Measurements from ENCODE around the gene DLGAP1.

Gene DLGAP1

DNA sequence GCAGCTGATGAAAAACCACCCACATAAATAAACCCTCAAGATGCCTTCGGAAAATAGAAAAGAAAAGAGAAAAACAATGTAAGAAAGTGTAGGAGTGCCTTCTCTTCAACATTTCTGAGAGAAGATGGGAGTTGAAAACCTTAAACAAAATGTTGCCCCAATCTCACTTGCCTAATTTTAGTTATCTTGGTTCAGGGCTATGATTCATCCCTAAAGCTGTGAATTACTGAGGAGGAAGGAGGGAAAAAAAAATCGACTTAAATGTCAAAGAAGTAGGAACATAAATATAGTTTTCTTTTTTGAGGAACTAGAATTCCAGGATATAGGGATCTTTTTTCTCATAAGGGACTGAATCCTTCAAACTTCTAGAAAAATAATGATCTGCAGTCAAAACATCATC, 644.8 kb downstream of the DLGAP1 start:
- DNase-seq (ENCODE audit: low read depth), result no peak

DNA sequence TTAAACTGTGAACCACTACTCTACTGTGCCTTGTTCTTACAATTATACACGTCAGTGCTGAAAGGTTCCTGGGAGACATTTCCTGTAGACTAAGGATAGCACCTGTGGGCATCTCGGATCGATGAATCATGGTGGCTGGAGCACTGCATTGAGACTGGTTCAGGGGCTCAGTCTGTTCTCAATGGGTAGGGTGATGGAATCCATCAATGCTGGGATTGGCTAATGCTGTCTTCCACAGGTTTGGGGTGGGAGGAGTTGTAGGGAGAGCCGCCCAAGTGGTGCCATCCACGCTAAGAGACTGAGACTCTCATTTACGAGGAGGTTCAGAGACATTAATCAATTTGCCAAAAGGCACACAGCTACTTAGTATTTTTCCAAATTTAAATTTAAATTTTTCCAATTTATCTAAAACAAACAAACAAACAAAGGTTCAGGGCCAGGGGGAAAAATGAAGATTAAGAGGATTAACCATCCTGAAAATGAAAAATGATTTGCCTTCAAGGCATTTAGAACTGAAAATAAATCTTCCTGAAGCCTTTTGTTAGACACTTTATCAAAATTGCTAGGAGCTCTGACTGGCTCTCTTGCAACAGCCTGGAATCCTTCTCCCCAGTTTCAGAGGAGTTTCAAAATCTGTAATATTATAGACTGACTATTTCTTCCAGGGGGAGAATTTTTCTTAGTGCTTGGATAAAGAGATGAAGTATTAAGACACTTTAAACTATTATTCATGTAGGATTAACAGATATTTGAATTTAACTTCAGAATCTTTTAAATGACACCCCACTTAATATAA, 645.9 kb downstream of the DLGAP1 start:
- DNase-seq (ENCODE audit: low read depth), result no peak

DNA sequence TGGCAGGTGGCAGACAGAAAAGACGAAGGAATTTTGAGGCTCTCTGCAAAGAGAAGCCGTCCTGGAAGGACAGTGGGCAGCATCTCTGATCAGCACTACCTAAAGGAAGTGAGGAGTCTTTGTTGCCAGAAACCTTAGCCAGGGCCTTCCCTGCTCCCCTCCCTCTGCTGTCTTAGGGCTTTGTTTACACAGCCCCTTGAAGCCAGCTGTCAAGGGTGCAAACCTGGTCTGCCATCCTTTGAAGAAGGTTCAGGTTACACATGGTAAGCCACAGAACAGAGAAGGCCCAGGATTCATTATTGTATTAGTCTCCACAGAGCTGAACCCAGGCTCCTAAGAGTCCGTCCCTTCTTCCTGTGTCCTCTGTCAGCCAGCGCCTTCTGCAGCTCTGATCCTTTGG, 648.5 kb downstream of the DLGAP1 start:
- no peak for DNase-seq (ENCODE audit: low read depth)

DNA sequence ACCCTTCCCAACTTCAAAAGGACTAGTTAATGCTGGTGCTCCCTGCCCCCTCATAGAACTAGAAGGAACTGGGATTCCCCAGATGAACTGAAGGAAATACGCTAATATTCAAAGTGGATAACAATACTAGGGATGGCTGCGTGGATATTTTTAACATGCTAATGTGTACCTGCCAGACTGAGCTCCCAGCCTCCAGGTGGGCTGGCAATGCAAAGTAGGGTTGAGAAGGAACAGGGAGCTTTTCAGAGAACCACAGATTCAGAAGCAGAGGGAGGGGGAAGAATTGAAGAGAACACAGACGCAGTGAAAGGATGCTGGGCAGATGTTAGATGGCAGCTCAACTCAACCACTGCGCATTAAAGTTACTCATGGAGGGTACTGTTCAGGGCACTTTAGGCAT, 650.8 kb downstream of the DLGAP1 start:
- DNase-seq (ENCODE audit: low read depth), result no peak

DNA sequence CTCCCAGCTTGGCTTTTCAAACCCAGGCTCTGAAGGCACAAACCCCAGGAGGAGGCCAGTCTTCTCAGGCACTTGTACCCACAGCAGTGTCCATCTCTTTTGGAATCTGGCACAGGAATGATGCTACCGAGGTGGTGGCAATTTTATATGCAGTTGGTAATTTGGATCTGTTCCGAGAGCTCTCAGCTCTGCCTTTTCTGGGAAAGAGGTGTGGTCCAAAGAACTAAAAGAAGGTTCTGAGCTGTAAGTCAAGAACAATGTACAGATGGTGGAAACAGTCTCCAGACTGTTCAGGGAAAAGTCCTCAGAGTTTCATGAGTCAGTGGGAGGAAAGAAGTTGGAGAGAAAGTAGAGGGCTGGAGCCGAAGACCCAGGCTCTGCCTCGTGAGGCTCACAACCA, 651.8 kb downstream of the DLGAP1 start:
- no peak for DNase-seq (ENCODE audit: low read depth)

DNA sequence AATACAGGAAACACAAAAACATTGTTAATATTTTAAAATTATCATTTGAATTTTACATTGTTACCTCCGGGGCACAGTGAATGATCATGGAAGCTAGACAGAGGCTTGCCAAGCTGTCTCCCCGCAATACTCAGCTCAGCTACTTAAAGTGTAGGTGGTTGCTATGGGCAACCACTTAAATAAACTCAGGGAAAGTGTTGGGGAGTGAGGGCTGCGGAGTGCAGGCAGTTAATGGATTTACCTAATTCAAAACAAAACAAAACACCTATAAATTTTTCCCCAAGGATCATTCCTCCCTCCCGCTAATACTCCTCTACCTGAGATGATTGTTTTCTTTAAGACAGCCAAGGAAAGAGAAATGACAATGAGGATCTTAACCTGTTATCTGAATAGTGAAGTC, 655.6 kb downstream of the DLGAP1 start:
- no peak for DNase-seq (ENCODE audit: low read depth)

DNA sequence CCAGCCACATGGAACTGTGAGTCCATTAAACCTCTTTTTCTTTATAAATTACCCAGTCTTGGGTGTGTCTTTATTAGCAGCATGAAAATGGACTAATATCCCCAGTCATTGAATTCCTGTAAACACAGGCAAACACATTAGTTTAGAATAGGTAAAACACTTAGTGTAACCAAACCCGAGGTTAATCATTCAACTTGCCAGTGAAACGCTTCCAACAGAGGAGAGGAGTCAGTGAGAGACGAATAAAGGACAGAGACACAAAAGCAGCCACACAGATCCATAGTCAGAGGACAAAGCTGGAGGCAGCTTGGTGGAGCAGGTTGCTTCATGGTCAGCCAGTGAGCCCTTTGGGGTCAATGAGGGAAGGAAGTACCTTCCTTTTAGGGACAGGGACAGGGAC, 657.1 kb downstream of the DLGAP1 start:
- no peak for DNase-seq (ENCODE audit: low read depth)

DNA sequence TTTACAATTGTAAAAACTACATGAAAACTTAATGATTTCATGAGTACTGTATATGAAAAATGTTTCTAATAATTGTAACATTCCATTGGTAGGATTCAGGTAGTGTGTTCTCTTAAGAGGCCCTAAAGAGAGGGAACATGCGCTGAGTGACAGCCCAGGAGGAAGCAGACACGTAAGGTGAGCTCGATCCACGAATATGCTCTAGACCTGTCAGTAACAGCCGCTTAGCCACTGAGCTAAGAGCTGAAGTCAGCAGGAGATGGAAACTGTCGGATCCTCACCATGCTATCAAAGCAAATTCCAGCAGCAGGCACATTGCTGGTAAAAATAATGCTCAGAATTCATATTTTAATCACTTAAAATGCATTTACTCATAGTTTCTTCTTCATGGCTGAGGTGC, 658.7 kb downstream of the DLGAP1 start:
- DNase-seq (ENCODE audit: low read depth), result no peak

DNA sequence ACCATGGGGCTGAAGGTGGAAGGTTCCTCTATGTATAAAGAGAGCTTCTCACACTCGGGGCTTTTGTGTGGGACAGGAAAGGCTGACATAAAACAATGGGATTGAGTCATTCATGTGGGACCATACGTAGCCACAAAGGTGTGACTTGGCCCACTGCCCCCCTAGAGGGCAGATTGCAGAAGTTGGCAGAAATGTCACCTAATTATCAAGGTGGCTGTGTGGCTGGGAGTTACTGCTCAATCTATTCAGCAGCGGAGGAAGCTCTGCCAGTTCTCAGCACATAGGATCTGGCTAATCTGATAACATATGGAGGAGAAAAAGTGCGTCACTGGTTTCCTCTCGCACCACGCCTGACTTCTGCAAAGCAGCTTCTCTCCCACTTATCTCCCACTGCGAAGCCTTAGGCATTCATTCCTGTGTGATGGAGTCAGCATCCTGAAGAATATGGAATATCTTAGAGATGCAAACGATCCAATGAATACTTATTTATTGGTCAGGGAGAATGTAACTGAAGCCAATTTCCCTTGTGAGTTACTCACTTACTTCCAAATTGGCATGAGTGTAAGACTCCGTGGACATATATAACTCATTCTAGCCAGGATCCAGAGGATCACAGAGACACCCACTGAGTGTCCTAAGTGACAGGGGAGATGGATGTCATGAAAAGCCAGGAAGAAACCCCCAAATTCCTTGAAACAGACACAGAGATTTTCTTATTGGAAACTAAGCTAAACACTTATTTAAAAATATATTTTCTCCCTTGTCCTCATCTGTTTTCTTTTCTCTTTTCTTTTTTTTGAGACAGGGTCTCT, 660.4 kb downstream of the DLGAP1 start:
- no peak for DNase-seq (ENCODE audit: low read depth)

DNA sequence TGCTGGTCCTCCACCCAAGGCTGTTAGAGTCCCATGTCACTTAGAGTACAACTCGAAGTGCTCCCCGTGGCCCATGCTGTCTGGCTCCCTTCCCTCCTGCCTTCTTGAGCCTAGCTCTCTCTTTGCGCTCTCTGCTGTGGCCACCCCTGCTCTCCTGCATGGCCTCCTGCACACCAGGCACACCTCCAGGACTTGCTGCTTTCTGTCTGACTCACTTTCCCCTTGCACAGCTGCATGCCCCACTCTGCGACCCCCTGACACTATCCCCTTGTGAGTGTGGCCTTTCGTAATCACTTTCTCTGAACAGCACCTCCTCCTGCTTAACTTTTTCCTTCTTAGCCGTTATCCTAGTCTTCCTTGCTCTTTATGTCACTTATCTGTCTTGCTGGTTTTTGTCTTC, 661.6 kb downstream of the DLGAP1 start:
- DNase-seq (ENCODE audit: low read depth), result no peak

DNA sequence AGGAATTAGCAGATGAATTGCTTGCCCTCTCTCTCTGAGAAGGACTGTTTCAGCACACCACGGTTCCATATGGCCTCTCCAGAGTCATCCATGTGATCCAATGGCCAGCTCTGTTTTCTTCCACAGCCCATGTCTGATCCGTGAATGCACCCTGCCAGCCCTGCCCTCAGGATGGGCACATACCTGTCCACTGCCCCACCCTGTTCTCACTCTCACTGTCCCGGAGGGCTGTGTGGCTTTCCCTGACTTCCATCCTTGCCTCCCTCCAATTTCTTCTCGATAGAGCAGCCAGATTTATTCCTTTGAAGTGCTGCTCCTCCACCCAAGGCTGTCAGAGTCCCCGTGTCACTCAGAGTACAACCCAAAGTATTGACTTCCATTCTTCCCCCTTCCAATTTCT, 662.0 kb downstream of the DLGAP1 start:
- no peak for DNase-seq (ENCODE audit: low read depth)

DNA sequence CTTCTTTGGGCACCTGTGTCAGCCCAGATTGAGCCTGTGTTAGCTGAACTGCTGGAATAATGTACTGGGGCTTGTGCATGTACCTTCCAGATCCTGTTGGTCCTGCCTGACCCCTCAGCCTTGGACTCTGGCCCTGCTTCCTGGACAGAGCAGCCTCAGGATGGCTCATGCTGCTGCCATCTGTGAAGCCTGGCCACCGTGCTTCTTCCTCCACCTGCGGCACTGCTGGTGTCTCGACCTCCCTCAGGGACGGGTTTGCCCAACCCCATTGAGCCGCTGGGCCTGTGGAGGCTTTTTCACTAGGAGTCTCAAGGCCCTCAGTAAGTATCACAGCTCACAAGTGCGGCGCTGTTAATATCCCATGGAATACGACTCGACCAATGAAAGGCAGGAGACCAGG, 662.4 kb downstream of the DLGAP1 start:
- no peak for DNase-seq (ENCODE audit: low read depth)

DNA sequence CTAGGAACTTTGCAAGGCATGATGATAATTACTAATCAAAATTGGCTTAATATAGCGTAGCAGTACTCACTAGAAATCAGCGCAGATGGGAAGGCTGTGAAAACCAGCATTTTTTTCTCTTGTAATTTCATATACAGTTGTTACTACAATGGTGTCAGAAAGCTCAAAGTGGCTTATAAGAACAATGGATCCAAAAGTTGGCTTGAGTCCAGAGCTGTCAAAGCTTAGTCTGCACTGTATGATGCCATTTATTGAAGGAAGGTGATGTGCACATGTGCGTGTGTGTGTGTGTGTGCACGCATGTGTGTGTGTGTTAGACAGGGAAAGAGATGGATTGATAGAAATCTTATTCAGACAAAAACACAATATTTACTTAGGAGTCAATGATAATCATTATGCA, 663.9 kb downstream of the DLGAP1 start:
- no peak for DNase-seq (ENCODE audit: low read depth)

DNA sequence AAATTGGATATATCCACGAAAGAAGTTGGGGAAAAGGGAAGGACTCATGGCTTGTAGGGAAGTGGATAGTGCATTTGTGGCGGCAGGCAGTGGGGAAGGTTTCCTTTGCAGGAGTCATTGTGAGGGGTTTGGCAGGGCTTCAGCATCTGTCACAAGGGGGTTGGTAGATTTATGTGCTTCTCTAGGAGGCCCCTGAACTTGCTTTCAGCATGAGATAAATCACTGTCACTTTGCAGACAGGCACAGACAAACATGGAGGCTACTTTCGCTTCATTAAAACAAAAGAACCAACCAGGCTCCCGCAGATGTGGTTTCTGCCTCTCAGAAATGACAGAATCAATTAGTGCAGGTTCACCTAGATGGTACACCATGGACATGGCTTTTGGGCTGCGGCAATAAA, 664.4 kb downstream of the DLGAP1 start:
- DNase-seq (ENCODE audit: low read depth), result no peak

DNA sequence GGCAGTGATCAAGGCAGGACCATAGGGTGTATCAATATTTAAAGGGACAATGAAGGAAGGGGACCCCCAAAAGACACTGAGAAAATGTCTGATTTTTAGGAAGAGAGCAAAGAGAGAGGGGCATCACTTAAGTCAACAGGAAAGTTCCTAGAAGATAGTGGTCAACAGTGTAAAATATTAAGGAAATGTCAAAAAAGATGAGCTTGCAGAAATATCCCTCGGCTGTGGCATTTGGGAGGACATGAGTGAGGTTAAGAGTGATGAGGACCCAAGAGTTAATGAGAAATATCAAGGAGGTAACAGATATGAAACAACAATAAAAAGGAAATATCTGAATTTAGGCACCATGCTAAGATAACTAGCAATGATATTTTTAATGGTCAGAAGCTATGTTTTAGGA, 665.6 kb downstream of the DLGAP1 start:
- no peak for DNase-seq (ENCODE audit: low read depth)

DNA sequence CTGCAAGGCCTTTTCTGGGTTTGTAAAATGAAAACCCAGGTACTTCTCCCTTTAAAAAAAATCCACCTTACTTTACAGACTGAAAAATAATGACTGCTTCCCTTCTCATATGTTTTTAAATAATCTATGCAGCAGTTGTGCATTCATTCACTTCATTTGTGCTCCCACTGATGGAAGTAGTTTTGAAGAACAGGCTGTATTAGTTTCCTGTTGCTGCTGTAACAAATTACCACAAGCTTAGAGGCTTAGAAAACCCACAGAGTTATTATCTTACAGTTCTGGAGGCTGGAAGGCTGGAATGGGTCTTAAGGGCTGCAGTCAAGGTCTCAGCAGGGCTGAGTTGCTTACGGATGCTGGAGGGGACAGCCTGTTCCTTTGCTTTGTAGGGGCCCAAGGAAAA, 670.2 kb downstream of the DLGAP1 start:
- DNase-seq (ENCODE audit: low read depth), result no peak

DNA sequence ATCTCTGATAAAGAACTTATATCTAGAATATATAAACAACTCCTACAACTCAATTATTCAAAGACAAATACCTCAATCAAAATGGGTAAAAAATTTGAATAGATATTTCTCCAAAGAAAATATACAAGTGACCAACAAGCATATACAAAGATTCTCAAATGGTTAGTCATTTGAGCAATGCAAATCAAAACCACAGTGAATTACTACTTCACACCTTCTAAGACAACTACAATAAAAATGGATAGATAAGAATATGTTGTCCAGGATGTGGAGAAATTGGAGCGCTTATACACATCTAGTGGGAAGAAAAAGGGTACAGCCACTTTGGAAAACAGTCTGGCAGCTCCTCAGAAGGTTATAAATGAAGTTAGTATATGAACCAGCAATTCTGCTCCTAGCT, 672.2 kb downstream of the DLGAP1 start:
- DNase-seq (ENCODE audit: low read depth), result no peak

DNA sequence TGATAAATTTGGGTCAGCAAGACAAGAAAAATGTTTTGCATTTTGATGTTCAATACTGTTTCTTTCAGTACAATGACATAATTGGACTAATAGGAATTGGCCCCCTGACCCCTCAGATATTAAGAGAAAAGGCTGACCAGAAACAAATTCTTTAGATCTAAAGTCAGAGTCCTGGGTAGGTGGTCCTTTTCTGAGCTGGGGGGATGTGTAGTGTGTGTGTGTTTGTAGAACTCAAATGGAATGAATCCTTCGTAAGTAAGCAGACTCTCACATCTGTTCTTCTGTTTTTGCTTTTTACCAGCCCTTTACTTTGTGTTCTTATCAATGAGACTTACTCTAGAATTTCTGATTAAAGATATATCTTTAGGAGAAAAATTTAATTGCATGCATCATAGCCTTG, 677.4 kb downstream of the DLGAP1 start:
- no peak for DNase-seq (ENCODE audit: low read depth)

DNA sequence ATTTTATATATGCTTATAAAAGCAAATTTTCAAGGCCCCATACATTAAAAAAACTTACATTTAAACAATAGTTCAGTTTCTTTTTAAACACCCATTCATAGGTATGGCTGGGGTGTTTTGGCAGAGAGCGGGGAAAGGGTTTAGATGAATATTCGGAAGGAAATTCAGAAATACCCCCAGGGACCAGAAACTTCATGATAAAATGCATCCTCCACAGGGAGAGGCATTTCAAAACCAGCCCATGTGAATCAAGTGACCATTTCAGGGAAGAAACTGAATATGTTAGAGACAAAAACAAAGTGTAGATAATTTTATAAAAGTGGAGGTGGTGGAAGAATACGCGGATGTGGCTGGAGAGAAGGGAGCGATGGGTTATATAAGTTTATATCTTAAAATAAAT, 678.0 kb downstream of the DLGAP1 start:
- DNase-seq (ENCODE audit: low read depth), result no peak

DNA sequence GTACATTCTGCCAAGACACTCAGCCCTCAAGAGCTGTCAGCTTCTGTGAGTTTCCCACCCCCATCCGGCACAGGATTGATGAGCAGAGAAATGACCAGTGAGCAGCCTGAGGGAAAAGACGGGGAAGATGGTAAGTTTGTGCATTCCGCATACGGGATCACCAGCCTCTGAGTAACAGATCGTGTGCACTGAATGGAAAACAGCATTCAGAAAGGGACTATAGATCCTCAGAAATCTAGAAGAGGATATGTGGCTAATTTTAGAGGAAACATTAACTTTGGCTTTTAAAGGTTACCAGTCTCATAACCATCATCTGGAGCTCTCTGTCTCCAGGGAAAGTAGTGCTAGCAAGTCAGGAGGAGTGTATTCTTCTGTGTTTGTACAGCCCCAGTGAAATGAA, 679.1 kb downstream of the DLGAP1 start:
- DNase-seq (ENCODE audit: low read depth), result no peak

DNA sequence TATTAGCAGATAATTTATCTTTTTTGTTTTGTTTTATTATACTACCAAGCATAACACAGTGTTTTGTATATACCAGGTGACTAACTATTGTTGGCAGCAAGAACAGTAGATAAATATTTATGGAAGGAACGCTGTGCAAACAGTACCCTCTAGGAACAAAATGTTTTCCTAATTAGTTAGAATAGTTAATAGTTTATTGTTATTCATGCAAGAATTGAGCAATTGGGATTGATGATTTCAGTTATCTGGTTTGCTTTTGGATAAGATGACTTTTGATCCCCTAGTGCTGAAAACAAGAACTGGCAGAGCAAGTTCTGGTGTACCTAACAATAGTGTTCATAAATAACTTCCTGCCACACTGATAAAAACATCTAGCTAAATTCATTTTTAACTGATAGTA, 681.8 kb downstream of the DLGAP1 start:
- DNase-seq (ENCODE audit: low read depth), result no peak

DNA sequence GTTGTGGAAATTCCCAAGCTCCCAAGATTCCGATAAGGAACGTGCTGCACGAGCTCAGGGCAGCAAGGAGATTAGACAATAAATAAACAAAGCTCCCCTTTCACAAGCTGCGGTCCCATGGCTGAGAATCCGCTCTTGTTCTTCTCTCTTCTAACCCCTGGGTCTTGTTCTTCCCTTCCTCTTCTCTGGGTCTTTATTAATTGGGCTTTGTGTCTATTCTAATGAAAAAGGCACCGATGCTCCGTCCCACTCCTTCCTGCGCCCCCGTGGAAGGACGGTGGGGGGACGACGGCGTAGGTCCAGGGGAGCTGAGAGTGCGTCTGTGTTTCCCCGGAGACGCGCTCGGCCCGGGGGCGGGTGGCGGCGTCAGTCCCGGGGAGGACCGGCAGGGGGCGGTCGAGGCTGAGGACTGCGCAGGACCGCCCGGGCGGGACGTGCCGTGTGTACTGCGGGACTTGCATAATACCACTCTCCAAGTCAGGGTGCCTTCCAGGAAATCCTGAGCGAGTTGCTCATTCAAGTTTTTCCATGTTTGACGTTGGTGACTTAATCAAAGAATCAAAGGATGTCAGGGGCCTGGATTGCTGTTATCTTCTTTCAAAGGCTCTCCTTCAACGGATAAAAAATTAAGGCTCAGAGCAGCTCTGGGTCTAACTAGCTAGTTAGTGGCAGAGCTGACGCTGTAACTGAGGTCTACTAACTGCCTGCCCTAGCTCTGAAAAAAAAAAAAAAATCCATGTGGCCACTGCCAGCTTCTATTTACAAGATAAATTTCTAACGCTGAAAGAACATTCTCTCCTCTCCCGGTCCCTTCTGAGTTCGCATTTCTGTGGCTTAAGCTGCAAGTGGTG, 683.8 kb downstream of the DLGAP1 start:
- peak; percentile 75 for DNase-seq (ENCODE audit: low read depth)

DNA sequence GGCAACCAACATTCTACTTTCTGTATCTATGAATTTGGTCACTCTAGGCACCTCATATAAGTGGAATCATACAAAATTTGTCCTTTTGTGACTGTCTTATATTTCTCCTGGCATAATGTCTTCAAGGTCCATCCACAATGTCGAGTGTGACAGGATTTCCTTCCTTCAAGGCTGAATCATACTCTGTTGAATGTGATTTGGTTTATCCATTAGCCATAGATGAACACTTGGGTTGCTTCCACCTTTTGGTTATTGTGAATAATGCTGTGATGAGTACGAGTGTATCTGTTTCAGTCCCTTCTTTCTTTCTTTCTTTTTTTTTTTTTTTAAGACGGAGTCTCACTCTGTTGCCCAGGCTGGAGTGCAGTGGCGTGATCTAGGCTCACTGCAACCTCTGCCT, 693.8 kb downstream of the DLGAP1 start:
- no peak for DNase-seq (ENCODE audit: low read depth)

Data from activated T-cell treated with anti-CD3 and anti-CD28 coated beads for 24 hours (primary cell).